GM18519 (cell line): ENCODE measurements around the gene NFATC2.
"Not testable (repeated sequence)": the region's sequence is repeated elsewhere in the genome, so short reads cannot be mapped to it uniquely, and the experiment has no call there.

Experiments
- ATAC-seq: cut with Tn5 transposase; IDR thresholded peaks from one replicate; pipeline ENCODE4 v1.9.1; 2021; ENCODE audit warnings: mild to moderate bottlenecking, moderate library complexity; ENCODE audit not compliant: unreplicated experiment, low FRiP score

NFATC2 gene

DNA sequence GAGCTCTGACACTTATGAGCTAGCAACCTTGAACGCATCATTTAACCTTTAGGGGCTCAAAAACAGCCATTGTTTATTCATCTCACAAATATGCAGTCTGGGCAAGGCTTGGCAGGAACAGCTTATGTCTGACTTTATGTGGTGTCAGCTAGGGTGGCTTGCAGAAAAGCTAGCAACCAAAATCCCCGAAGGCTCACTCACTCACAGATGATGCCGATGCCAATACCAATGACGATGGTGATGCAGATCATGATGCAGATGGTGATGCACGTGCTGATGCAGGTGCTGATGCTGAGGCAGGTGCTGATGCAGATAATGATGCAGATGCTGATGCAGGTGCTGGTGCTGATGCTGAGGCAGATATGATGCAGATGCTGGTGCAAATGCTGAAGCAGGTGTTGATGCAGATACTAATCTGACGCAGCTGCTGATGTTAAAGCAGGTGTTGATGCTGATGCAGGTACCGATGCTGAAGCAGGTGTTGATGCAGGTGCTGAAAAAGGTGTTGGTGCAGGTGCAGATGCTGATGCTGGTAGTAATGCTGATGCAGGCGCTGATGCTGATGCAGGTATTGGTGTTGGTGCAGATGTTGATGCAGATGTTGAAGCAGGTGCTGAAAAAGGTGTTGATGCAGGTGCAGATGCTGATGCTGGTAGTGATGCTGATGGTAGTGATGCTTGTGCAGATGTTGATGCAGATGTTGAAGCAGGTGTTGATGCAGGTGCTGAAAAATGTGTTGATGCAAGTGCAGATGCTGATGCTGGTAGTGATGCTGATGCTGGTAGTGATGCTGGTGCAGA is 195.6 kb downstream of the NFATC2 start:
- no peak for ATAC-seq

DNA sequence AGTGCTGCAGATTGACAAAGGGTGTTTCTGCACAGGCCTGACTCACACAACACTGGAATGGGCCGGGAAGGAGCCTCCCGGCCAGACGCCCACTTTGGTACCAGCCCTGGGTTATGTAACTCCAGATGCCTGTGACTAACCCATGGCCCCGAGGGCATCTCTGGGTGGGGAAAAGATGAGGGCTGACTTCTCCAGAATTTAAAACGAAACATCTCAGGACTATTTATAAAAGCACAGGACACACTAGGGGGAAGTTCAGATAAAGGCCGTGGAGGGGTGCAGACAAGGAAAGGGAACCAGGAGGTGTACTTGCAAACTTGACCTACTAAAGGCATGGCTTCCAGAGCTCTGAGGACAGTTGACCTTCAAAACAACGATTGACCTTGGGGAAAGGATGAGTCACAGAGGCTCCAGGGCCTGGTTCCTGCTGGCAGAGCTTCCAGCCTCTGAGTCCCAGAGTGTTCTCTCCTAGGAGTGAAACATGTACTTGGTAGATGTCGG is 196.9 kb downstream of the NFATC2 start:
- ATAC-seq = no peak

DNA sequence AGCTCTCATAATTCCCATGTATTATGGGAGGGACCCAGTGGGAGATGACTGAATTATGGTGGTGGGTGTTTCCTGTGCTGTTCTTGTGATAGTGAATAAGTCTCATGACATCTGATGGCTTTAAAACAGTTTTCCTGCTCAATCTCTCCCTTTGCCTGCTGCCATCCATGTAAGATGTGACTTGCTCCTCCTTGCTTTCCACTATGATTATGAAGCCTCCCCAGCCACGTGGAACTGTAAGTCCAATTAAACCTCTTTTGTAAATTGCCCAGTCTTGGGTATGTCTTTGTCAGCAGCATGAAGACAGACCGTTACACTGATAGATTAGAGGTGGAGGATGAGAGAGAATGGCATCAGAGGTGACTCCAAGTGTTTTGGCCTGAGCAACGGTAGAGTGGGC is 198.7 kb downstream of the NFATC2 start:
- not testable (repeated sequence) for ATAC-seq

DNA sequence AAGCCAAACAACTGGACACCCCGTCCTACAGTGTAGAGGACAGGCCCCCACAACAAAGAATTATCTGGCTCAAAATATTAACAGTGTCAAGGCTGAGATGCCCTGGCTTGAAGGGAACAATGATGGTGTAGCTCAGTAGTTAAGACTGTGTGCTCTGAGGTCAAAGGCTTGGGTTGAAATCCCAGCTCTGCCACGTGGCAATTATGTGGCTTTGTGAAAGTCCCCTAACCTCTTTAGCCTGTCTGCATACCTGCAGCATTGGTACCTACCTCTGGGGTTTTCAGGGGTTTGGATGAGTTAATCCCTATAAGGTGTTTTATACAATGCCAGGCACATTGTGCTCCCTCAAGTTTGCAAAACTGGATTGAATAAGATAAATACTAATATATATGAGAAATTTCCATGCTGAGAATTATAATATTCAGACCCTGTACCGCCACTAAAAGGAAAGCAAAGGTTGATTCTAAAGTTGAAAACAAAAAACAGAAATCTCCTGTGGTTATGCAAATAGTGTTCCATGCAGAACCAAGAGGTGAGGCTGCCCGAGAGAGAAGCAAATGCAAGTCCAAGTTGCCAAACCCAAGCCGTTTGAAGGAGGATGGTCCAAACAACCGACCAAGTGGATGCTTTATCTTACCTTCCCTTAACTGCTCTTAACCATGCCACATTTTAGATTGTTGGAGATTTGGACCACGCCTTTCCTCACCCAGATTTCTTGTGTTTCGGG is 199.8 kb downstream of the NFATC2 start:
- ATAC-seq = no peak

DNA sequence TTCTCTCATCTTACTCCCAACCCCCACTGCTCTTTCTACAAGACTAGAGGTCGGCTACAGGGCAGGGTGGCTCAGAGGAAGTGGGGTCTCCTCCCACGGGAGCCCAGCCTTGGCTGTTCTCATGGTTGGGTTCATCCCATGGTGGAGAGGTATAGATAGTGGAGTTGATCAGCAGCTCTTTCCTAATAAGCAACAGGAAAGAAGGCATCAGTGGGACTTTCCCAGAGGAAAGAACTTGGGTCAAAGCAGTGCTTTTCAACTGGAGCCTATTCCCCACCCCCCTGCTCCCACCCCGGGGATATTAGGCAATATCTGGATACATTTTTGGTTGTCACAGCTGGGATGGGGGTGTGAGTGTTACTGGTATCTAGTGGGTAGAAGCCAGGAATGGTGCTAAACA is 200.9 kb downstream of the NFATC2 start:
- no peak for ATAC-seq

DNA sequence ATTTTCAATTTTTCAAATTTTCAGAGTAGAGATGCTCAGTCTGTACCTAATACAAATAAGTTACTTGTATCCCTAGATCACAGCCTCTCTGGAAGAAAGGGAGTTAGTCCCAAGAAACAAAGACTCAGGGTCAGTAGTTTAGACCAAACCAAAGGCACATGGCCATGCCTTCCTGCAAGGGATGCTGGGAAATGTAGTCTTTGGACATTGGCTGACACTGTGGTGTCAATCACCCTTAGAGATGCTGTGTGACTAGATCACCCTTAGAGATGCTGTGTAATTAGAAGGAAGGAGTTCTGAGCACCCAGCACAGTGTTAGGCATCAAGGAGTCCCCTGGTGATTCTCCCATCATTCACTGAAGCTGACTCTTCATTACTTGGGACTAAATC is 202.1 kb downstream of the NFATC2 start:
- ATAC-seq = no peak

DNA sequence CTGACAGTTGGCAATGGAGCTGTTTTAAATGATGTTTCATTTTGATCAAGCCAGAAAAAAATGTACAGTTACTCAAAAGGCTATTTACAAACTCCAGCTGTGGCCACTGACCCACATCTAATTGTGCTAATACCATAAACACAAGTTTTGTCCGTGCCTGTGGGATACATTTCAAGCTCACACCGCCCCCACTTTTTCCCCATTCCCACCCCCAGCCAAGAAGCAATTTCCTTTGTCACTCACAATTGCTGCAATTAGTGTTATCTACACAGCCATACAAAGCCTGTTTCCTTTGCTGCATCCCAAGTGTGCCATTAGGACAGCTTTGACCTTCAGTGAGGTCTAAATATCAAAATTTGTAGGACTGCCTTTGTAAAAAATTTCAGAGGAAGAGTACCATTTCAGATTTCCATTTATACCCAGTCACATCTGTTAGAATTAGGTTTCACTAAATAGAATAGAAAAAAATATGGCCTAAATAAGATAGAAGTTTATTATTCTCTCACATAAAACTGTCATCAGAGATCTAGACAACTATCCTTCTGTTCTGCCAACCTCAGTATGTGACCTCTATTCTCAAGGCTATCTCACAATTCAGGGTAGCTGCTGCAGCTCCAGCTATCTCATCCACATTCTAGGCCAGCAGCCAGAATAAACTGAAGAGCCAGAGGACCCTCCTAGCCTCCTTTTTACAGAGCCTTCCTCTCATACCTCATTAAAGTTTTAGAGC is 202.6 kb downstream of the NFATC2 start:
- ATAC-seq = no peak

DNA sequence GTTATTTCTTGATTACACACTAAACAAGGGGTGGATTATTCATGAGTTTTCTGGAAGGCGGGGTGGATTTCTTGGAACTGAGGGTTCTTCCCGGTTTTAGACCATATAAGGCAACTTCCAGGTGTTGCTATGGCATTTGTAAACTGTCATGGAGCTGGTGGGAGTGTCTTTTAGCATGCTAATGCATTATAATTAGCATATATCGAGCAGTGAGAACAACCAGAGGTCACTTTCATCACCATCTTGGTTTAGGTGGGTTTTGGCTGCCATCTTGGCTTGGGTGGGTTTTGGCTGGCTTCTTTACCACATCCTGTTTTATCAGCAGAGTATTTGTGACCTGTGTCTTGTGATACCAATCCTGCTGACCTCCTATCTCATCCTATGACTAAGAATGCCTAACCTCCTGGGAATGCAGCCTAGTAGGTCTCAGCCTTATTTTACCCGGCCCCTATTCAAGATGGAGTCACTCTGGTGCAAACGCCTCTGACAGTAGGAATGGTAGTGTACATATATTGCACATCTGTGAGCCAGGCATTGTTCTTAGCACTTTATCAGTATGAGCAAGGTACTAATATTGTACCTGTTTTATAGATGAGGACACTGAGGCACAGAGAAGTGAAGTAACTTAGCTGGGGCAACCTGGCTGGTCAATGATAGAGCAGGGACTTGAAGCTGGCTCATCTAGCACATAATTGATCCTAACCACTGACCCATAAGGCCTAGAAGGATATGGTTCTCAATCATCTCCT is 203.7 kb downstream of the NFATC2 start:
- ATAC-seq = no peak

DNA sequence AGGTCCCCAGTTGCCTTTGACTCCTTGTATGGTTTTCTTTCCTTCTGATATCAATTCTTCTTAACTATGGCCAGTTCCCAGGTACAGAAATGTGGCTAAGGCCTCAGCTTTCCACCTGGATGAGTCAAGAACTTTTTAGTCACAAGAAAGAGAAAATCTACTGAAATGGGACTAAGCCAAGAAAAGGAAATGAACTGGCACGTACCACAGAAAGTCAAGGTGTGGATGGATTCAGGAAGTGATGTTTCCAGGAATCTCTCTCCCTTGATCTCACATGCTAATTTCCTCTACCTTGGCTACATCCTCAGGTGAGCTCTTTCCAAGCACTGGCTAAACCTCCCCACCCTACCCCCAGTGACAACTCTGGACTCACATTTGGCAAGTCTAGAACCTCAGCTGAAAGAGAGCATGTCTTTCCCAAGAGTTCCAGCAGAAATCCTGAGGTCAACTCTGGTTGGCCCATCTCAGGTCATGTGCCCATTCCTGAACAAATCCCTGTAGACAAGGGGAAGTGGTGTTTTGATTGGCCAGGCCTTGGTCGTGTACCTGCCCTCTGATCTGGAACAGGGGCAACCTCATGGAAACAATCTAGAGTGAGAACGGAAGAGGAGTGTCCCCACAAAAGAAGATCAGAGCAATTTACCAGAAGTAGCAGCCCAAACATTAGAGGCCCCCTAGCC is 205.3 kb downstream of the NFATC2 start:
- no peak for ATAC-seq
